NCI-H748 (cell line): ENCODE results near the gene COQ3.

ENCODE experiments used
- DNase-seq: peaks from one replicate; lab custom pipeline; 2025; ENCODE audit not compliant: unreplicated experiment; lab: John Stamatoyannopoulos, UW

Gene COQ3, protein sequence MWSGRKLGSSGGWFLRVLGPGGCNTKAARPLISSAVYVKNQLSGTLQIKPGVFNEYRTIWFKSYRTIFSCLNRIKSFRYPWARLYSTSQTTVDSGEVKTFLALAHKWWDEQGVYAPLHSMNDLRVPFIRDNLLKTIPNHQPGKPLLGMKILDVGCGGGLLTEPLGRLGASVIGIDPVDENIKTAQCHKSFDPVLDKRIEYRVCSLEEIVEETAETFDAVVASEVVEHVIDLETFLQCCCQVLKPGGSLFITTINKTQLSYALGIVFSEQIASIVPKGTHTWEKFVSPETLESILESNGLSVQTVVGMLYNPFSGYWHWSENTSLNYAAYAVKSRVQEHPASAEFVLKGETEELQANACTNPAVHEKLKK

DNA sequence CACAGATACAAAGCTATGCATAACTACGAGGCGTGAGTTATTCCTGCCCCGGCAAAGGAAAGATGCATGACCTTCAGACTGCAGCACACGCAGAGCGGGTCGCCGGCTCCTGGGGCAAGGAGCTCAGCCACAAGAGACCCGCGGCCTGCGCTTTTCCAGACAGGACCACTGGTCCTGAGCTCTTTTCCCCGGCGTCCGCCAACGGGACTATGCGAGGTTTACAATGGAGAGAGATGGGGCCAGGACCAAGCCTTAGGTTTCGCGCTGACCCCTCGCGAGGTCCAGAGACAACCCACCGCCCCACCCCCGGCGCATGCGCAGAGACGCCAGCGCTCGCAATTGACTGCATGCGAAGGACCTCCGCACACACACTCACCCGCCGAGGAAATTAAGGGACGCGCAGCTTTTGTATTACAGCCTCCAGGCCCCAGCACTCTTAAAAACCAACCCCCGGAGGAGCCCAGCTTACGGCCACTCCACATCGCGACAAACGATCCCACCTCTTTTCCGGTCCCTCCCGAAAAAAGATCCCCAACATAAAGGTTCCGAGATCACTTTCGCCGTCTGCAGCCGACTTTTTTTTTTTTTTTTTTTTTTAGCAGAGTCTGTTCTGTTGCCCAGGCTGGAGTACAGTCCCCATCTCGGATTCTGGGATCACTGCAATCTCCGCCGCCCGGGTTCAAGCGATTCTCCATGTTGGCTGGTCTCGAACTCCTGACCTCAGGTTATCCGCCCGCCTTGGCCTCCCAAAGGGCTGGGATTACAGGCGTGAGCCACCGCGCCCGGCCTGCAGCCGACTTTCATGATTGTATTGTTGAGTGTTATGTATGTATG lies at the start of gene COQ3:
TSS of gene COQ3 (minus strand) at position 498 of the 834 bp plus-strand sequence. CDS start at position 482, 16 bp downstream.
- DNase-seq: peak; percentile 89

DNA sequence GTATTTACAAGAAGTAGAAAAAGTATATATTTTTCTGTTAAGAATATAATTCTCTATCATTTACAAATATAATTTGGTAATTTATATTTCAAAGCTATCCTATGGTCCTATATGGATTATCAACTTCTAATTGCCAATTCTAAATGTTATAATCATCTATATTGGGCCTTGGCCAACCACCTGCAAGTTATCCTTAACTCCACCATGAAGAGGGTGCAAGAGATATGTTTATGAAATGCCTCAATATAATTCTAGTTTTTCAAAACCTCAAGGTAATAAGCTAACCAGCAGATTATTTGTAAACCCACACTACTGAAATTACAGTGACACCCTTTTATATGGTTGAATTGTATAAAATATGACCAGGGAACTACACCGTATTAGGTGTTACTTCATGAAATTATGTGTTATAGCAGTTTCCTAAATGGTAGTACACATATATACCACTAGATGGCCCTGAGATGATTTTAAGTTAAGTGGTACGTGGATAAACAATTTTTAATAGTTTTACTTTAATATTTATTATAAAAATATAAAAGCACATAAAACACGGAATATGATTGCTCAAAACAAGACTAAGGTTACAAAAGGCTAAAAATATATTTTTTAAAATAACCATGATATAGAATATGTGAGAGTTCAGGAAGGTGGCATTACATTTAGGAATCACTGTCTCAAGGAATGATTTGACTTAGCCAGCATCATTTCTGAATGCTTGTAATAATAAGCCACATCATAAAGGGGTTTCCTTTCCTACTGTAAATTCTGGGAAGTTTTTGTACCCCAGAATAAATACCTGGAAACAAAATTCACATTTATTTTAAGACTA lies 40.9 kb upstream of the COQ3 start:
- peak; percentile 25 for DNase-seq

DNA sequence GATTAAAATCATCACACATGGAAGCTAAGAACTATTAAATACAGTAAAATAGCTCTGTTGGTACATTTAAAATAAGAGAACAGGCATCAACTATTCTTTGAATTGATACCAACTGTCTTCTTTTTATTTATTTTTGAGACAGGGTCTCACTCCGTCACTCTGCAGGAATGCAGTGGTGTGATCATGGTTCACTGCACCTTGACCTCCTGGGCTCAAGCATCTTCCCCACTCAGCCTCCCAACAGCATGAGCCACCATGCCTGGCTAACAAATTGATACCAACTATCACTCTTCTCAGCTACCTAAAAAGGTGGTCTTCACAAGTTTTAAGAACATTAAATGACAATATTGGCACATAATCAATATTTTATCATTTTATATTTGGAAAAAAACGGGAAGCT lies 38.9 kb upstream of the COQ3 start:
- DNase-seq: no peak

DNA sequence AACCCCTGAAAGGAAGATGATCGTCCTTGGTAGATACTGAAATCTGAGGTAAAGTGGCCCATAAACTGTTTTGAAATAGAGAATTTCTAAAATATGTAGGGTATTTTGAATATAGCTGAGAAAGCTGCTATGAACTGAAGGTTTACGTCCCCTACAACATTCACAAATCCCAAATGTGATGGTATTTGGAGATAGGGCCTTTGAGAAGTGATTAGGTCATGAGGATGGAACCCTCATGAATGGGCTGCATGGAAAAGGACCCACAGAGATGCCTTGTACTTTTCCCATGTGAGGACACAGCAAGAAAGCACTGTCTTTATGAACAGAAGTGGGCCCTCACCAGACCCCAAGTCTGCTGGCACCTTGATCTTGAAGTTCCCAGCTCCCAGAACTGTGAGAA lies 37.9 kb upstream of the COQ3 start:
- no peak for DNase-seq

DNA sequence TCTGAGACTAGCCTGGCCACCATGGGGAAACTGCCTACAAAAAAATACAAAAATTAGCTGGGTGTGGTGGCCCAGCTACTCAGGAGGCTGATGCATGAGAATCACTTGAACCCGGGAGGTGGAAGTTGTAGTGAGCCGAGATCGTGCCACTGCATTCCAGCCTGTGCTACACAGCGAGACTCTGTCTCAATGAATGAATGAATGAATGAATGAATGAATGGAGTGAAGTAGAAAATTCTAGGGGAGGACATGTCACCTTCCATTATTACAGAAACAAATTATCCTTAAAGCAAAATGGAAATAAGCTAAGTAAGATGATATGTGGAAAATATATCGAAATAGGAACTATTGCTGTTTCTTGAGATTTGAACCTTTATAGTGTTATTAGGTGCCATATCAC lies 34.0 kb upstream of the COQ3 start:
- DNase-seq: no peak

DNA sequence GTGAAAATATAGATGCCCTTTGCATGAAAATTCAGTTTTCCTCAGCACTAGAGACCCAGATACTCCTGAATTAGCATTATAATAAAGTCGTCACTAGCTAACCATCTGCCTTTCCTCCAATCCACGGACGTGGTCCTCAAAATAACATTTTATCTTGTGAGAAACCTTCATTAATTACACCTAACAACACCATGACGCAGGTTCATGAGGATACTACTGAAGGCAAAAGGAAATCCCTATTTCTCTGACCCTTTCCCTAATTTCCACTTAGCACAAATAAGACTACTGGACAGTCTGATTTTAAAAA lies 32.4 kb upstream of the COQ3 start:
- no peak for DNase-seq

DNA sequence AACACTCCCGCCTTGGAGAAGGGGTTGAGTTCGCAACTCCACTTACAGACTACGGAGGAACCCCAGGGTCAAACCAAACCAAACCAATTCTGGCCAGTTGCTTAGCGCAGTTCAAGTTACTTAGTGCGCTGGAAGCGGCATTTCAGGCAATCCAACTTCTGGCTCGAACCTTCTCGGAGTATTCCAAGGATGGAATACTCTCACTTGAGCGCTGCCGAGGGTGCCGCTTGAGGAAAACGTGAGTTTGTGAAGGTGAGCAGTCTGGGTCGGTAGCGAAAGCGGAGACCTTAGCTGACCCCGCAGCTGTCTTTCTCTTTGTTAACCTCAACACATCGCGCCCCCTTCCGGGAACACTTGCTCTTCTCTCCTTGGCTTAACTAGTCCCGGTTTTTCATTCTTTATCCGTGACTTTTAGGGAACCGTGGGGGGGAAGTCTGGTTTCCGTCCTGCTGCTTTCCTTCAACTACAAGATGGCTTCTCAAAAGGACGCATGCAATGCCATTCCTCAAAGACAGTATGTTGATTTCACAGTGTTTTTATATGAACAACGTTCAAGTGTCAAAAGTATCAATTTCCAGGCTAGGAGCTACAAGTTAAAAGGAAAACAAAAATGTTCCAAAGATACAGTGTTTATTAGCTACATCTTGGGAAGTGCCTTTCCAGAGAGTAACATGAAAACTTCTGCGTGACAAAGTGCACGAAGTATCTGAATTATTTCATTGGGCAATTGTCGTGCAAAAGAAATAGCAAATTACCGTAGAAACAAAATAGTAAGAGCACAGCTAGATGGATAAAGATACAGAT lies 31.9 kb upstream of the COQ3 start:
- peak; percentile 93 for DNase-seq

DNA sequence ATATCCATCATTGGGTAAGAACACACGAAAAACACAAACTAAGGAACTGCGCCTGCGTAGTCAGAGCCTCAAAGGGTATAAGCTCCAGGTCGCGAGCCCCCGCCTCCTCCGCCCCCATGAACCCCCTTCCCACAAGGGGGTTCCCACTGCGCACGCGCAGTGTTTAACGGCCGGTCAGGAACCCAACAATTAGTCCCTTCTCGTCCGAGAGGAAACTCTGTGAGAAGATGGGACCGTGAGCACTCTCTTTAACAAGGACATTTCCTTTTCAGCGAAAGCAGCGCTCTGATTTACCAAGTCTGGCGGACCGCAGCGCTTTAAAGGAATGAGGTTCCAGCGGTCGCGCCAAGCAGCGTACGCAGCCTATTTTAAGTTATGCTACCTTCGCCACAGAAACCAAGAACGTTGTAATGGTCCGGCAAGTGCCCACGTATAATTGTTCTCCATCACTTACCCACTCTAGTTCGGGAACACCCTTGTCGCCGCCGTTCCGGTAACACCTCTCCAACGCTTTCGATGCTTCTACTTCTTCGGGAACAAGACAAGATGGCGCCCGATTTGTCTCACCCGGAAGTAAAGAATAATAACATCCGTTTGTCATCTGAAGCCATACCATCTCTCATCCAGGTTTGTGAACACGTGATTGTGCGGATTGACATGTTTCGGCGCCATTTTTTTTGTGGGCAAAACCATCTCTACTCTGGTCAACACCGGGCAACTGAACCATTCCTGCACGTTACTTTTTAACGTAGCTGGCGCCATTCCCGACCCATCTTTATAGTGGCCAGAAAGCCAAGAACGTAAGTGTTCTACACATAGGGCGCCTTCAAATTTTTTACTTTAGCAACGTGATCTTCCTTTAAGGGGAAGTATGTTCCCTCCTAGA lies 31.0 kb upstream of the COQ3 start, which contains the start of gene PNISR:
TSS of gene PNISR (minus strand) at position 548 of the 886 bp plus-strand sequence. CDS start 10,649 bp downstream, outside the sequence.
- peak; percentile 99 for DNase-seq

DNA sequence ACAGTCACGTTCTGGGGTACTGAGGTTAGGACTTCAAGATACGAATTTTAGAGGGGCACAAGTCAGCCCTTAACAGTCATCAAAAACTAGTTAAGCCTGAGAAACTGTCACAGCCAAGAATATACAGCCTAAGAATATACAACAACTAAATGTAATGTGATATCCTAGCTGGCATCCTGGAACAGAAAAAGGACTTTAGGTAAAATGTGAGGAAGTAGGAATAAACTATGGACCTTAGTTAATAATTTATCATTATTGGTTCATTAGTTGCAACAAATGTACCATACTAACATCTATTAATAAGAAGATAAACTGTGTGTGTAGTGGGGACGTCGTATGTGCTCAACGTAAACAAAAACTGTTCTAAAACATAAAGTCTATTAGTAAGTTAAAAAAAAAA lies 30.0 kb upstream of the COQ3 start:
- no peak for DNase-seq

DNA sequence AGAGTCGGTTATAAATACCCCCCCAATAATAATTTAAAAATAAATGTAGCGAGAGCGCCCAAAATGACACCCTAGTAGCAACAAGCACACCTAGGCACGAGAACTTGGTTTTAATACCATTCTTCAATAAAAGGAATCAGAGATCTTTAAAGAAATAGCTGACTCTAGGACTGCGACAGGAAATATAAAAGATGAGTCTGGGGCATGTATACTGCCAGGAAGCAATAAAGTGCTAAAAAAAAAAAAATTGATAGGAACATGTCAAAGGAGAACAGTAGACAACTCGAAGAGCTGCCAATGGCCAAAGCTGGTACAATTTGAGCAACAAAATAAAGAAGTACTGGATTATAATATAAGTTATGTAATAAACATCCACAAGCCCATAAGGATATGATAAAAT lies 28.9 kb upstream of the COQ3 start:
- DNase-seq: no peak

DNA sequence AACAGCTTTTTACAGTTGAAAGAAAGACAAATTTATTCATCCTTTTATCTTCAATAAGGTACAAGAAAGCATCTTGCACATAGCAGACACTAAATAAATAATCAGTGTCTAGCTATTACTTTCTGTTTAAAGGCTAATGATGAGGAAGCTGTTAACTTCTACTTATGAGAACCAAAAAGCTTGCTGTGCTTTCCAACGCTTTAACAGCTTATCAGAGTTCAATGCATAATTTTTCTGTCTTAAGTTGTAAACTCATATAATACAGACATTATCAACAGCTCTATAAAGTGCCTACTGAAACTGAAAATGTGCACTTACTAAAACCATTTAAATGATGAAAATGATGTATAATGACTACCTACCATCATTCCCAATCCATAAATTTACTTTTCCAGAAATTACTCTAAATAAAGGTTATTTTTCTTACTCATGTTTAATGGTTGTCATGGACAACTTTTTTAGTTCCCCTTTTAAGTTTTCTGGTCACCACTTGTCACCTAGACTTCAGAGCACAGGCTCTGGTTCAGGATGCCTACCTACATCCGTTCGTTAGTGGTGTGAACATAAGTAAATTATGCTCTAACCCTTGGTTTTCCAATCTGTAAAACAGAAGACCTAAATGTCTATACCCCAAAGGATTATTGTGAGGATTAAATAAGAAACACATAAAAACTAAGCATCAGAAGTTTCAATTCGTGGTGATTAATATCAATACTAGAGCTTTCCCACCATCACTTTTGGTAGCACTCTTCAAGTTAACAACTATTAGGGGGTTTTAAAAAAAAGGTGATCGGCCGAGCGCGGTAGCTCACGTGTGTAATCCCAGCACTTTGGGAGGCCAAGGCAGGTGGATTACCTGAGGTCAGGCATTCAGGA lies 23.1 kb upstream of the COQ3 start:
- DNase-seq: no peak

DNA sequence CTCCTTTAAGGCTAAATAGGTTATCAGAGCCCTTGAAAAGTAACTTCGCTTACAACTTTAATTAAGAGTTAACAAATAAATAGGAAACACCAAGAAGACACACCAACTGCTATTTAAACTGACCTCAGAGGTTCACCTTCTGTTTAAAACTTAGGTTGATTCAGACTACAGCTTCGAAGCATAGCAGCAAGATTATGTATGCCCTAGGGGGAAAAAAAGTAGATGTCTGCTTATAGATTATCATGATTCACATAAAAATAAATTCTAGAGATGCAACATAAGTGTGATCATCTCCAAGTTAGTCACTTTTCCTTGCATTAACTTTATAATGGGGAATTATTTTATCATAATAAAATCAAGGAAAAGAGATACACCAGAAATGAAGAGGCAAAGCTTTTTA lies 22.2 kb upstream of the COQ3 start:
- no peak for DNase-seq

DNA sequence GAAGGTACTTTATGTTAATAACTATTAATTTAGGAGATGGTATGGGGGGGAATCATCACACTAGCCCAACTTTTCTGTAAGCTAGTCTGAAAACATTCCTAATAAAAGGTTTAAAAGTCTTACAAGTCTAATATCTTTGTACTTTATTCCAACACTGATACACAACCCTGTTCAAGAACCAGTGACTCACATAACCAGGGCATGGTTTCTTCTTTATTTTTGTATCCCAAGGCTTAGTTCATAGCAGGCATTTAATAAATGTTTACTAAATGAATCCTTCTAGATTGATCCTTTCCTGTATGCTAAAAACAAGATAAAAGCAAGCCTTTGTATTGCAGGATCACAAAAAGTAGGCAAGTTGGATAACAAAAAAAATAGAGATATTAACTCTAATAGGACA lies 21.5 kb upstream of the COQ3 start:
- DNase-seq: no peak

DNA sequence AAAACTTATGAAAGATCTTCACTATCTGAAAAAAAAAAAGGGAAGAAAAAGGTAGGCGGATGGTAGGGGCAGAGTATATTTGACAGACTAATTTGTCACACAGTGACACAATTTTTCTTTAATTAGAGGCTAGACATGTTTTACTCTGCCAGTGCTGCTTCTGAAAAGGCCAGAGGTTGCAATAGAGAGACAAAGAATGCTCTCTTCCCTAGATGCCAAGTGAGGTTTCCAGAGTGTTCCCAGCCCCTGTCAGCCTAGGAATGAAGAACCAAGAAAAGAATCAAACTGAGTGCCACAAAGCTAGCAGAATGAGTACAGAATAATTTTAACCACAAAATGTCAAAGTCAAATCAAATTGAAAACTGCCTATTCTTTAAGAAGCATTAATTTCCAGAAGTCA lies 18.1 kb upstream of the COQ3 start:
- DNase-seq: no peak

DNA sequence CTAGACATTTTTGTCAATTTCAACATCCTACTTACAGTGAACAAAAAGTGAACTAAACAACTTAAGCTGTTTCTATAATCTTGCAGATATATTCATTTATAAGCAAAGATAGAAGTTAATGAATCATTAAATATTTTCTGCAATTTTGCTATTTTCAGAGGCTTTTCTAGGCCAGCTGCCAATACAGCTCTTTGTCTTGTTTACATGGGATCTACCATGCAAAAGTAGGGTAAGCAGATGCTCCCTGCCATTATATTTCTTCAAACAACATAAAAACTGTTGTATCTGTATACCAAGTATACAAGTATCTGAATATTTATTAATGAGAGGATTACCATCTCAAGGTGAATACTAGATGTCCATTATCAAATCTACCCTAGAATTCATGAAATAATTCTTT lies 15.7 kb upstream of the COQ3 start:
- DNase-seq: no peak

DNA sequence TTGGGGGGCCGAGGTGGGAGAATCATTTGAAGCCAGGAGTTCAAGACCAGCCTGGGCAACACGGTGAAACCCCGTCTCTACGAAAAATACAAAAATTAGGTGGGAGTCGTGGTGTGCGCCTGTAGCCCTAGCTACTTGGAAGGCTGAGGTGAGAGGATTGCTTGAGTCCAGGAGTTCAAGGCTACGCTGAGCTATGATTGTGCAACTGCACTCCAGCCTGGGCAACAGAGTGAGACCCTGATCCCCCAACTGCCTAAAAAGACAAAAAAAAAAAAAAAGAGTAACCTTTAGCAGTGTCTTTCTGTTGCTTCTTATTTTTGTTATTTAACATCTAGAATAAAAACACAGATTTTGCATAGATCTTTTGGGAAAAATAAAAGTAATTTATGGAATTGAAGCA lies 13.1 kb upstream of the COQ3 start:
- no peak for DNase-seq

DNA sequence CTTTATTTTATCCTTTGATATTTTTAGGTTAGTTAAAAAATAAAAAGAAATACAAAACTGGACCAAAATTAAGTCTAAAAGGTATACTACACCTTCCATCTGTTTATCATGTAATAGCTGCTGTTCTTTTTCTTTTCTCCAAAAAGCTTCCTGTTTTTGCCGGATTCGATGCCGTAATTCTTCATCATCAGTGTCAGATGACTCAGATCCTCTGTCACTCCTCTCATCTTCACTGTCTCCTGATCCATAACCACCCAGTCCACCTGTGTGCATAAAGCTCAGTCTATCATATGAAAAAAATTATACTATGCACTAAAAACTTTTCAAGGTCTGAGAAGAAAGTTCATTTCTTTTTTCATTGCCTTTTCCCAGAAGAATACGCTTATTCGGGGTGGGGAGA lies 8.5 kb upstream of the COQ3 start:
- DNase-seq: no peak

DNA sequence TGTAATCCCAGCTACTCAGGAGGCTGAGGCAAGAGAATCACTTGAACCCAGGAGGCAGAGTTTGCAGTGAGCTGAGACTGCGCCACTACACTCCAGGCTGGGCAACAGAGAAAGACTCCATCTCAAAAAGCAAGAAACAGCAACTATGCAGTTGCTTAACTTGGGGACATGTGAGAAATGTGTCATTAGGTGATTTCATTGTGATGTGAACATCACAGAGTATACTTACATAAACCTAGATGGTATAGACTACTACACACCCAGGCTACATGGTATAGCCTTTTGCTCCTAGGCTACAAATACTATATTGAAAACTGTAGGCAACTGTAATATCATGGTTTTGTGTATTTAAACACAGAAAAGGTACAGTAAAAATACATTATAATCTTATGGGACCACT lies 3.3 kb upstream of the COQ3 start:
- no peak for DNase-seq

DNA sequence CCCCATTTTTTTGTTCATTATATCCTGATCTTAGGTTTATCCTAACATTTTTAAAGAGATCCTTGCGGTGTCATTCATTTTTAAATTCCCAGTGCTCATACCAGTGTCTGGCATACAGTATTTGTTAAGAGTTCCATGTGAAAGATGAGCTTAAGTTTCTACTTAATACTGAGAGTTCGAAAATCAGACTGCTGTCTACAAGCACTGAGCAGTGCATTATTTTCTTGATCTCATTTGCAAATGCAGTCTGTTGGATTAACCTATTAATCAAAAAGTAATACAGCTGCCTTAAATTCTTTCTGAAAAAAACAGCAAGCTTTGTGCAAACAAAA lies 663 bp downstream of the COQ3 start:
- DNase-seq: peak; percentile 36
